ENCODE data around the gene CEACAM7.

- no peak for TF ChIP-seq MAX (IDR thresholded peaks at IDR 0.05)
- no peak for TF ChIP-seq TAF1 (IDR thresholded peaks at IDR 0.05; ENCODE audit: low read depth)
- TF ChIP-seq RAD21 (IDR thresholded peaks at IDR 0.05; ENCODE audit: low read depth), result no peak
- no peak for TF ChIP-seq CREB1 (IDR thresholded peaks at IDR 0.05; ENCODE audit: low read depth)
- TF ChIP-seq TEAD4 (IDR thresholded peaks at IDR 0.05), result no peak
- TF ChIP-seq FOXM1 (IDR thresholded peaks at IDR 0.05; ENCODE audit: borderline replicate concordance, low read depth), result no peak
- no peak for TF ChIP-seq YY1 (IDR thresholded peaks at IDR 0.05; ENCODE audit: low read depth)
- TF ChIP-seq EP300 (IDR thresholded peaks at IDR 0.05; ENCODE audit: borderline replicate concordance), result no peak
These were observed 7.0 kb upstream of the CEACAM7 start for GRCh38 chr19:41694831-41695635.
